ENCODE results near the gene VIT.
A peak's percentile ranks its signal among the peaks of the same experiment; 100 is the strongest.

The VIT gene

GRCh38 chr2:36770542-36771287 is 74.2 kb downstream of the VIT start:
- TF ChIP-seq CTCF (IDR thresholded peaks at IDR 0.05; ENCODE audit: control insufficient read depth, insufficient read depth, low read depth, low read length, missing control alignments): peak; percentile 66
- DNase-seq (ENCODE audit: low read depth): no peak
- no peak overlapping the region for H3K4me3 ChIP-seq (ENCODE audit: control insufficient read depth, low read depth, low read length)

- H3K4me3 ChIP-seq (ENCODE audit: control insufficient read depth, low read depth, low read length): no peak overlapping the region
- no peak for TF ChIP-seq CTCF (IDR thresholded peaks at IDR 0.05; ENCODE audit: control insufficient read depth, insufficient read depth, low read depth, low read length, missing control alignments)
- no peak for DNase-seq (ENCODE audit: low read depth)
Measured at GRCh38 chr2:36771671-36772070, 75.2 kb downstream of the VIT start.

- TF ChIP-seq CTCF (IDR thresholded peaks at IDR 0.05; ENCODE audit: control insufficient read depth, insufficient read depth, low read depth, low read length, missing control alignments): no peak
- no peak for DNase-seq (ENCODE audit: low read depth)
- H3K4me3 ChIP-seq (ENCODE audit: control insufficient read depth, low read depth, low read length): no peak overlapping the region
Measured at GRCh38 chr2:36773947-36774346, 77.4 kb downstream of the VIT start.

- no peak for TF ChIP-seq CTCF (IDR thresholded peaks at IDR 0.05; ENCODE audit: control insufficient read depth, insufficient read depth, low read depth, low read length, missing control alignments)
- no peak for DNase-seq (ENCODE audit: low read depth)
- H3K4me3 ChIP-seq (ENCODE audit: control insufficient read depth, low read depth, low read length): no peak overlapping the region
Measured at GRCh38 chr2:36775261-36775660, 78.8 kb downstream of the VIT start.

- H3K4me3 ChIP-seq (ENCODE audit: control insufficient read depth, low read depth, low read length): no peak overlapping the region
- no peak for DNase-seq (ENCODE audit: low read depth)
- no peak for TF ChIP-seq CTCF (IDR thresholded peaks at IDR 0.05; ENCODE audit: control insufficient read depth, insufficient read depth, low read depth, low read length, missing control alignments)
Measured at GRCh38 chr2:36775806-36776205, 79.3 kb downstream of the VIT start.

GRCh38 chr2:36777272-36777671 is 80.8 kb downstream of the VIT start:
- no peak for DNase-seq (ENCODE audit: low read depth)
- TF ChIP-seq CTCF (IDR thresholded peaks at IDR 0.05; ENCODE audit: control insufficient read depth, insufficient read depth, low read depth, low read length, missing control alignments): no peak
- H3K4me3 ChIP-seq (ENCODE audit: control insufficient read depth, low read depth, low read length): no peak overlapping the region

Data from AG09309 (cell line).